ENCODE data around the gene GPD1. TPM values are rescaled to one million over a fixed set of nuclear protein-coding genes. Genes with fewer than 3 reads are reported as not detected.
A peak's percentile ranks its signal among the peaks of the same experiment; 100 is the strongest.

Gene GPD1
- total RNA-seq, 4 donors from 2014 or later = 41.3 to 409 (median 291) TPM

- TF ChIP-seq CTCF (IDR thresholded peaks at IDR 0.05) (no peak), POLR2A (IDR thresholded peaks at IDR 0.05) (no peak)
- peak overlapping the region in 2 of 4 donors; percentile 54 to 56 for H3K4me3 ChIP-seq
- H3K4me1 ChIP-seq = peaks cover 4 to 56% (median 18%) of the 10 kb centered on the region in 4 donors
- no peaks in the 10 kb centered on the region for H3K9me3 ChIP-seq
- peak overlapping the region in 3 of 4 donors; percentile 59 to 85 (median 71) for H3K27ac ChIP-seq
- H3K36me3 ChIP-seq = no peaks in the 10 kb centered on the region
- no peaks in the 10 kb centered on the region for H3K27me3 ChIP-seq
- no peak for DNase-seq
Observed at GRCh38 chr12:50105913-50106450, 2.2 kb downstream of the GPD1 start.

GRCh38 chr12:50106907-50107306 is 3.1 kb downstream of the GPD1 start:
- Histone ChIP-seq H3K4me1 (peaks cover 4 to 61% (median 21%) of the 10 kb centered on the region in 4 donors), H3K27me3 (no peaks in the 10 kb centered on the region), H3K9me3 (no peaks in the 10 kb centered on the region), H3K36me3 (no peaks in the 10 kb centered on the region), H3K27ac (peak overlapping the region in 1 of 4 donors; percentile 73), H3K4me3 (no peak overlapping the region)
- TF ChIP-seq POLR2A (IDR thresholded peaks at IDR 0.05) = no peak
- TF ChIP-seq CTCF (IDR thresholded peaks at IDR 0.05) = no peak
- DNase-seq = no peak

GRCh38 chr12:50107416-50108268 is 3.8 kb downstream of the GPD1 start:
- Histone ChIP-seq H3K27me3 (no peaks in the 10 kb centered on the region), H3K36me3 (no peaks in the 10 kb centered on the region), H3K27ac (peak overlapping the region in 1 of 4 donors; percentile 73), H3K4me3 (no peak overlapping the region), H3K4me1 (peaks cover 4 to 59% (median 21%) of the 10 kb centered on the region in 4 donors), H3K9me3 (no peaks in the 10 kb centered on the region)
- DNase-seq = no peak
- TF ChIP-seq CTCF (IDR thresholded peaks at IDR 0.05) (no peak), POLR2A (IDR thresholded peaks at IDR 0.05) (no peak)

GRCh38 chr12:50109319-50109718 is 5.5 kb downstream of the GPD1 start:
- H3K27ac ChIP-seq = peak overlapping the region; percentile 79 to 97 (median 94)
- no peak for DNase-seq
- H3K36me3 ChIP-seq = no peaks in the 10 kb centered on the region
- peaks cover 0 to 63% (median 28%) of the 10 kb centered on the region in 4 donors for H3K4me1 ChIP-seq
- TF ChIP-seq POLR2A (IDR thresholded peaks at IDR 0.05) (no peak), CTCF (IDR thresholded peaks at IDR 0.05) (no peak)
- no peaks in the 10 kb centered on the region for H3K27me3 ChIP-seq
- H3K9me3 ChIP-seq = no peaks in the 10 kb centered on the region
- no peak overlapping the region for H3K4me3 ChIP-seq

GRCh38 chr12:50110127-50110761 is 6.4 kb downstream of the GPD1 start:
- no peaks in the 10 kb centered on the region for H3K36me3 ChIP-seq

More at GRCh38 chr12:50110127-50110761, 6.4 kb downstream of the GPD1 start:
- Histone ChIP-seq H3K4me3 (peak overlapping the region in 3 of 4 donors; percentile 14 to 40 (median 37)), H3K9me3 (no peaks in the 10 kb centered on the region), H3K4me1 (peaks cover 0 to 63% (median 28%) of the 10 kb centered on the region in 4 donors), H3K27ac (peak overlapping the region; percentile 79 to 97 (median 94)), H3K27me3 (no peaks in the 10 kb centered on the region)
- no peak for TF ChIP-seq CTCF (IDR thresholded peaks at IDR 0.05)
- peak; percentile 26 to 71 for TF ChIP-seq POLR2A (IDR thresholded peaks at IDR 0.05)
- DNase-seq = peak; percentile 56 to 88 (median 87)
